Fibroblast of pulmonary artery (primary cell): ENCODE results near the gene XYLT2.

ENCODE experiments used
- DNase-seq: peaks from one replicate; pipeline ENCODE4 v3.0.0-alpha.2; 2010; ENCODE audit warnings: low read depth
- H3K4me3 ChIP-seq: replicated peaks from 2 replicates; pipeline ENCODE4 v1.5.1; 2011; ENCODE audit warnings: low read depth, mild to moderate bottlenecking, control low read depth, low read length, moderate library complexity
- CTCF ChIP-seq: IDR thresholded peaks from 2 replicates; pipeline ENCODE4 v1.5.1; 2011; ENCODE audit warnings: mild to moderate bottlenecking, control low read depth, low read length, inconsistent platforms; ENCODE audit errors: missing control alignments

Gene XYLT2

DNA sequence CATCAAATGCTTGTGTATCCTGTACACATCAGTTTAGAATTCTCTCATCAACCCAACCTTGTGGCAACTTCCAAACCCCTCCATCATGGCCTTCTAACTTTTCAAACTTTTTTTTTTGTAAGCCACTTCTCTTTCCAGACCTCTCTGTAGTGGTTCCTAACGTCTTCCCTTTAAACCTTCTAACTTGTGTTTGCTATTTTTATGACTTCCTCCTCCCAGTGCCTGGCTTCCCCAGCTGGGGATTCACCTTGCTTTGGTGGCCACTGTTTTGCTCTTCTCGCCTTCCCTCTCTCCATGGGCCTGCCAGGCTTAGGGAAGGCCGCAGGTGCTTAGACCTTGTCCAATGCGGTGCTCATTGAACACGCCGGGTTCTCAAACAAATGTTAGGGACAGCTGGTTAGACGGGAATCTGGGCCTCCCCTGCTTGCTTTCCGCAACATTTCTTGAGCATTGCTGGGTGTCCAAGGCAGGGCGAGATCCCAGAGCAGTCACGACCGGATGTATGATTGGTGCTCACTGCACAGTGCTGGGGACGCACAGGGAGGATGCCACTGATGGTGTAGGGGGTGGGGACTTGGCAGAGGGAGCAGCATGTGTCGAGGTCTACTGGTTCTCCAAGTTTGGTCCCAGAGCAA, 1.1 kb upstream of the XYLT2 start:
- TF ChIP-seq CTCF: no peak
- no peak for DNase-seq
- H3K4me3 ChIP-seq: no peak overlapping the region

GRCh38 chr17:50346313-50347116, 589 bp downstream of the XYLT2 start:
- H3K4me3 ChIP-seq: peak overlapping the region; percentile 84
- DNase-seq: no peak
- no peak for TF ChIP-seq CTCF

GRCh38 chr17:50347117-50347893, 1.4 kb downstream of the XYLT2 start:
- DNase-seq: no peak
- peak overlapping the region; percentile 84 for H3K4me3 ChIP-seq
- TF ChIP-seq CTCF: no peak

- no peak for TF ChIP-seq CTCF
- DNase-seq: no peak
- peak overlapping the region; percentile 84 for H3K4me3 ChIP-seq
These were observed 2.0 kb downstream of the XYLT2 start for GRCh38 chr17:50347894-50348291.

DNA sequence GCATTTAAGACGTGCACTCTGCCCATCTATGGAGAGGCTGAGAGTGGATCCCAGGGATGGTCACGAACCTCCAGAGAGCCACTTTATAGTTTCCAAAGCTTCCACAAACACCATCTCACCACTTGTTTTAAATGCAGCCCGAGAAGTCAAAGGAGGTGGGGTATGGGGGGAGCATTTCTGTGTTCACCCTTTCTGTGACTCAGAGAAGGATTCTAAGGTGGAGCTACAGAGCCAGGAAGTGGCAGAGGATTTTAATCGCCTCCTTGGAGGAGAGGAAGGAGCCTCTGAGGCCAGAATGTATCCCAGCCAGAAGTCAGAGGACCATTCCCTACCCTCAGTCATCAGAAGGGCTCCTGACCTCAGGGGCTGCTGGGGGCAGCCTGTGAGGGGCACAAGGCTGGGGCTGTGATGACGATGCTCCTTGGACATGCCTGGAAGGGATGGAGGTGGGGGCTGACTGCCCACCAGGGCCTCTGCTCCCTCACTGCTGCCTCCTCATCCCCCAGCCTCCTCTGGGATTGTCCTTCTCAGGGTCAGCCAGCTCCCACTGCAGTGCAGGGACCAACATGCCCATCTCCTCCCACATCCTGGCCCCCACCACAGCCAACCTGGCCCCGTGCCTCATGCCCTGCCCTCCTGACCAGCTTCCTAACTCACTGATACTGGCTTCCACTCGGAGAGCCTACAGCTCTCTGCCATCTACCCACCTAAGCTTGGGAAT, 2.8 kb downstream of the XYLT2 start:
- peak; percentile 37 for DNase-seq
- no peak overlapping the region for H3K4me3 ChIP-seq
- TF ChIP-seq CTCF: no peak

DNA sequence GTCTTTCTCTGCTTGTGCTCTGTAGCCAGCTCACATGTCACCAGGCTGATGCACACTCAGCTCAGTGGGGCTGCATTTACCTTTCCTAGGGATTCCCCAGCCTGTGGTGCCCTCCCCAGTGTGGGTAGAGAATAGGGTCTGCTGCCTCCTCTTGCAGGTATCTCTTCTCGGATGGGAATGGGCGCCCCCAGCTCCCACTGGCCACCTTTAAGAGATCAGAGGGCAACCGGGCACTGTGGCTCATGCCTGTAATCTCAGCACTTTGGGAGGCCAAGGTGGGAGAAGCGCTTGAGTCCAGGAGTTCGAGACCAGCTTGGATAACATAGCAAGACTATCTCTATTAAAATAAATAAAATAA, 3.3 kb downstream of the XYLT2 start:
- no peak for DNase-seq
- no peak for TF ChIP-seq CTCF
- no peak overlapping the region for H3K4me3 ChIP-seq
